CD4-positive, alpha-beta T cell treated with Interferon gamma for 1 hour (primary cell): ENCODE measurements around the gene TMEM154.

Experiments
- DNase-seq: peaks from one replicate; pipeline ENCODE4 v3.0.0-alpha.2; 2020

Gene TMEM154

DNA sequence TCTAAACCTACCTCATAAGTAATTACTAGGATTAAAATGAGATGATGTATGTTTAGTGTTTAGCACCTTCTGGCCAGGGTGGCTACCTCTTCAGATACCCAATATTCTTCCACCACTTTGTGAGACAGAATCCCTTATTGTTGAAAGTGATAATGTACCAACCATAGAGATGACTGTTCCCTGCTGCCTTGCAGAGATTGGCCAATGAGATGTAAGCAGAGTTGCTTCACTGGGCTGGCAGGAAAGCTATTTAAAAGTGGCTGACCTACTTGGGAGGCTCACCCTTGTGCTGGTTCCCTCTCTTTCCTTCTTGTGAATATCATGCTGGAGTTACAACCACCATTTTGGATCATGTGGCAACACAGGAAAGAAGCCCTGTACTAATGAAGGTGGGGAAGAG, 58.9 kb downstream of the TMEM154 start:
- no peak for DNase-seq

DNA sequence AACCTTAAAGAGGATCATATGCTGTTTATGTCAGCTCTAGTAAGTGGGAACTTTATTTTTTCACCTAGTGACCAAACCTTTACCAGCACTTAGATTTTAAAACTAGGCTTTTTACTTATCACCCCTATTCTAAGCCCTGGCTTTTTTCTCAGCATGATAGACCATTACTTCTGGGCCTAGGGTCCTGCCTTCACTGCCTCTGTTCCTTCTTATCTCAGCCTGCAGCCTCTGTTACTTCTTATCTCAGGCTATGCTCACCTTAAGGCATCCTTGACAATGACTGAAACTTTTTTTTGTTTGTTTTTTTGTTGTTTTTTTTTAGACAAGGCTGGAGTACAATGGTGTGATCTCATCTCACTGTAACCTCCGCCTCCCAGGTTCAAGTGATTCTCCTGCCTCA, 59.6 kb downstream of the TMEM154 start:
- DNase-seq: no peak

DNA sequence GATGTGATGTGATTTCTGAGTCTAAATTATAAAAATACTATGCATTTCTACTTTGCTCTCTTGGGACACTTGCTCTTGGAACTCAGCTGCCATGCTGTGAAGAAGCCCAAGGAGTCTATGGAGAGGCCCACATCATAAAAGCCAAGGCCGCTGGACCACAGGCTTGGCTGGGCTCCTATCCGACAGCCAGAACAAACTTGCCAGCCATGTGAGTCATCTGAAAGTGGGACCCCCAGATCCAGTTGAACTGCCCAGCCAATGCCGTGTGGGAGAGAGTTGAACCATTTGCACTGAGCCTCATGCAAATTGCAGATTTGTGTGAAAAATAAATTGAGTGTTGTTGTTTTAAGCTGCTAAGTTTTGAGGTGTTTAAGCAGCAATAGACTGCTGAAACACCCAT, 60.2 kb downstream of the TMEM154 start:
- DNase-seq: no peak

DNA sequence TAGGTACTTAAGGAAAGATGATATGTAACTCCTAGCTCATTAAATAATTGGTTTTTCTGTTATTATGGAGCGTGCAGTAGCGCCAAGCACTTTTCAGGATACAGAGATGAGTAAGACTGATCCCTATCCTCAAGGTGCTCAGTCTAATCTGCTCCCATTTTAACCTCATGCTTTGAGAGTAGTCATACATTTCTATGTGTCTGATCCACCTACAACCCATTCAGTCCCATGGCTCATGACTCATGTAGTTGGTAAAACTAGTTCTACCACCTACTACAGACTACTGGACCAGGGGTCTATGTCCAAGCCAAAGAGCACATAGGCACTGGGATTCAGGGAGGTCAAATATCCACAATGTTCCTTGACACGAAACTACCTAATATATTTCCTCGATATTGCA, 60.8 kb downstream of the TMEM154 start:
- no peak for DNase-seq

GRCh38 chr4:152616804-152617203, 63.0 kb downstream of the TMEM154 start:
- no peak for DNase-seq

DNA sequence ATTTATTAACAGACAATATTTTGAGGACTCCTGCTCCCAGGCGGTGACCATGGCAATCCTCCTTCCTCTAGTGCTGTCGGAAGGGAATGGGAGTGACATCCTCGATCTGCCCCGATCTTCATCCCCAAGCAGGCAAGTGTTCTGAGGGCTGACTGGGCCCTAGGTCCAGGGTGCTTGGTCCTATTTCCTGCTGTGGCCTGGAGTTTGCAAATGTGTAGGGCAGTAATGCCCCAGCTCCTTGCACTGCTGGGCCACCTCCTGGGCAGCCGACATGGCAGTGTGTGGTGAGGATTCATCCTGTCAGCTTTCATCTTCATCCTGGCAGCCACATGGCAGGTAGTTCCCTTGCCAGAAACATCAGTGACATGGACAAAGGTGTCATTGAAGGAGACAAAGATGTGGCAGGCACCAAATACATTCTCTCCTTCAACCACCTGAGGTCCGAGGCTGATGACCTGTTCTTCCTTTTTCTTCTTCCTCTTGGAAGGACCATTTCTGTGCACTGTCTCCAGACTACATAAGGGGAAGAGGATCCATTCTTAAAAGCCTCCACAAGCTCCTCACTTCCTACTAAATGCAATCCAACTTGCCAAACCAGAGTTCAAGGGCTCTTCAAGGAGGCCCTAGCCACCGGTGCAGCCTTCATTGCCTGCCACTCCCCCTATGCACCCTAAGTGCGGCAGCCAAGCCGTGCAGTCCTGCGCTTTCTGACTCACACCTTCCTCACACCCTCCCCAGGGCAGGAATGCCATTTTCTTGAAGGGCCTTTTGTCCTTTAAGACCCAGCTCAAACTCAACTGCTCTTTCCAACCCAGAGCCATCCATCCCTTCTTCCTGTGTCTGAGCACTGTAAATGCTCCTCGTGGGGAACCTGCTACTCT, 65.7 kb downstream of the TMEM154 start:
- no peak for DNase-seq

- no peak for DNase-seq
These were observed 66.4 kb downstream of the TMEM154 start for GRCh38 chr4:152613351-152613750.

GRCh38 chr4:152610131-152610530, 69.7 kb downstream of the TMEM154 start:
- no peak for DNase-seq

DNA sequence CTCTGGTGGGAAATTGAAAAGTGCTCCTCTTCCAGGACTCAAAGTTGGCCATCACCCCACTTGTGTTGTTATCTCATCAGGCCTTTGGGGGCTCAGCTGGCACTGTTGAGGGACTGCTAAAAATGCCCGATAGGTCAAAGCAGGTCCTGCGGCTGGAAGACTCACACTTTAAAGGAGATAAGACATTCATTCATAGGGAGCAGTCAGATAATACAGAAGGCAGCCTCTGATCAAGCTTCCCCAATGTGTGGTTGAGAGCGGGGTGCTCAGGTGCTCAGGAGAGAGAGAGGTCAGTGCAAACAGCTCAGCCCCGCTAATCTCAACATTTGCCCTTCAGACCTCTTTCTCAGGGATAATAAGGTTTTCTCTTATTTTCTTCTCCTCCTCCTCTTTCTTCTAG, 70.3 kb downstream of the TMEM154 start:
- no peak for DNase-seq

DNA sequence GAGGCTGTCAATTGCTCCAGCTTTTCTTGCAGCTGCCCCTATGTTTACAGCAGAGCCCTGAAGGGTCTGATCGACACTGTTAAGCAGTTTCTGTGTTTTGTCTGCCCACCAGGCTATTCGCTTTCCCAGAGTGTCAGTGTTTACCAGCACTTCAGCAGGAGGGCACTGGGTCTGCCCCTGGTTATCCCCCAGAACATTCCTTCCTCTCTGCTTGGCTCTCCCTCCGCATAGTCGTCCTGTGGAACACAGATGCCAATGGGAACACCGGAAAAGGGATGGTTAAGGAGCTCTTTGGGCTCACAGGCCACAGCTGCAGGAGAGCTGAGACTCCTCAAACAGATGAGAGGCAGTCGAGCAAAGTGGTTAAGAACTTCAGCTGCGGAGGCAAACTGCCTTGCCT, 72.6 kb downstream of the TMEM154 start:
- DNase-seq: no peak

DNA sequence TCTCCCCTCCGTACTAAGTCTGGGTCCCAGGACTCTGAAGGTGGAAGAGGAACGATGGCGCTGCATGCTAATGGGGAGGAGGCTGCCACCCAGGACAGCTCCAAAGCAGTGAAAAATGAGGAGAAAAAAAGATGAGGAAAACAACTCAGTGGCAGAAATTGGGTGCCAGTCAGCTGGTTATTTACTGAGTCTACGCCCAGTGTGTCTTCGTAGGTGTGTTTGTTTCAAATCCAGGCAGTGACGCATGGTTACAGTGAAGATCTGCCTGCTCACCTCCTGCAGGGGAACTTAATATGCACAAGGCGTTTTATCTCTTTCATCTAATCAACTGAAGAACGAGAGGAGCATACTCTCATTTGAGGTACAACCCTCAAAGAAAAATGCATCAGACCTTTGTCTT, 73.0 kb downstream of the TMEM154 start:
- DNase-seq: no peak

GRCh38 chr4:152605641-152606335, 74.0 kb downstream of the TMEM154 start:
- DNase-seq: no peak

DNA sequence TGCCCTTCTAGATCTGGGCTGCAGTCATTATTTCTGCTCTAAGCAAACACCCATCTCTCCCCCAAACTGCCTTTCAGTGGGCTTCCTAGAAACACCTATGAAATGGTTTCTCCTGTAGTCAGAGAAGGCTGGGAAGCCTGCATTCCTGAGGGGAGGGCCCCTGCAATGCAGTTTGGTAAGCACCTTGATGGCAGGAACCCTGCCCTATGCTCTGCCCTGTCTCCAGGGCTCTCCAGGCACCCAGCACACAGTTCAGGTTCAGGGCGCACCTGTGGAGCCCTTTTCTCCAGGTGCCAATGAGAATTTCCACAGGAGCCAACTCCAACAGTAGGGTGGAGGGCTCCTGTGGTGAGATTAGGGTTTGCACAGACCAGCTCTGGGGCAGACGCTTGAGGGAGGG, 74.8 kb downstream of the TMEM154 start:
- DNase-seq: no peak

DNA sequence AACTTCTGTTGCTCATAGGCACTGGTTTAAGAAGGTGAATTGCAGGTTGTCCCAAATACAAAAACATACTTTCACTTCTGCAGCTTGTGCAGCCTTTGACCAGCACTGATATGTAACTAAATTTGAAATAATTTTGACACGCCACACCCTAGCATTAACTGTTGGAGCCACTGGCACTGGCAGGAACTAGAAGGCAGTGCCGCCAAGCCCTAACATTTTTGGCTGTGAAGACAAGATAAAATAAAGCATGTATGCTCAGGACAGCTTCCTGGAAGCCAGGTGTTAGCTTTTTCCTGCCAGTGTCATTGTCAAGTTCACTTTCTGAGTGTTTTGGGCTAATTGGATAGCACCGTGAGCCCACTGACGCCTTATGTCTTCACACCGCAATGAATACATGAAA, 78.6 kb downstream of the TMEM154 start:
- no peak for DNase-seq

DNA sequence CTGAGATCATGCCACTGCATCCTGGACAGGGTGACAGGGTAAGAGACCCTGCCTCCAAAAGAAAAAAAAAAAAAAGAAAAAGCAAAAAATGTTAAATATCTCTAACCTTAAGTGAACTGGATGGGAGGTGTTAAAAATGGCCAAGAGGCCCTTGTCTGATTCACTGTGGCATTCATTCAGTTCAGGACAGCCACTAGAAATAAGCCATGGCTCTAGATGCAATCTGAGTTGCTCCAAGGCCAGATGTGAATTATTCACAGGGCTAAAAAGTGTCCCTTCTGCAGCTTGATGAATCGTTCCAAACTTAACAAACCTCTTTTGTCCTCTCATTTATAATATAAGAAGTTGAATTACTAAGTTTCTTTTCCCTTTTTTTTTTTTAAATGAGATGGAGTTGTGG, 80.2 kb downstream of the TMEM154 start:
- DNase-seq: no peak

- no peak for DNase-seq
These were observed 80.7 kb downstream of the TMEM154 start for GRCh38 chr4:152599095-152599494.

DNA sequence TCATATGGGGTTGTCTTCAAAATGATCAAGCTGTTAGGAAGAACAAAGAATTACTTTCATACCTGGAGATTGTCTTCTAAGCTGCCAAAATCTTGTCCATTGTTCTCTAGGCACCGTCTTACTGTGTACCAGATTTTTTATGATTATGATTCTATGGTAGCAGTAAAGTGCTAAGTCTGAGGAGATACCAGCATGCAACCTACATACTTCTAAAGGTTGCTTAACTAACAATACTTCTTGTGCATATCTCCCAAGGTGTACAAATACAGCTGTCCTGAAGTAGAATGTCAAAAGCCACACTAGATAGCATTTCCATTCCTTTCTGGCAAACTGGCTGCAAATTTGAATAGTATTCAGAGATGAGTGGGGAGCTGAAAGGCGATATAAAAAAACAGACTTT, 81.3 kb downstream of the TMEM154 start:
- no peak for DNase-seq

GRCh38 chr4:152594978-152595925, 84.5 kb downstream of the TMEM154 start:
- no peak for DNase-seq

DNA sequence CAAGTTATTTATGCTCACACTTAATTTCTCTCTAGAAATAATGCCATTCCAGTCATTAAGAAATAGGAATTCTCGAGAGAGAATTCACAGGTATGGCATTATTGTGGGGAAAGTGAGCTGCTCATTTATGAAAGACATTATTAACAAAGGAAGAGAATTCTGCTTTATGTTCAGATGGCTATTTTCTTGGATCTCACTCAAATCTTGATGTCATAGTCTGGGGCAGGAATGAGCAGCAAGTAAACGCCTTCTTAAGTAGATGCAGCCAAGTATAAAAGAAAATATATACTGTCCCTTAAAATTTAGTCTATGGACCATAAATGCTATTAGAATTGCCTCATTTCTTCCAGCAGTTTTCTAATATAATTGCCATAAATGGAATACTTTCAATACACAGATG, 85.7 kb downstream of the TMEM154 start:
- DNase-seq: no peak

- DNase-seq: no peak
These were observed 87.9 kb downstream of the TMEM154 start for GRCh38 chr4:152591876-152592275.

GRCh38 chr4:152591396-152591795, 88.4 kb downstream of the TMEM154 start:
- no peak for DNase-seq

DNA sequence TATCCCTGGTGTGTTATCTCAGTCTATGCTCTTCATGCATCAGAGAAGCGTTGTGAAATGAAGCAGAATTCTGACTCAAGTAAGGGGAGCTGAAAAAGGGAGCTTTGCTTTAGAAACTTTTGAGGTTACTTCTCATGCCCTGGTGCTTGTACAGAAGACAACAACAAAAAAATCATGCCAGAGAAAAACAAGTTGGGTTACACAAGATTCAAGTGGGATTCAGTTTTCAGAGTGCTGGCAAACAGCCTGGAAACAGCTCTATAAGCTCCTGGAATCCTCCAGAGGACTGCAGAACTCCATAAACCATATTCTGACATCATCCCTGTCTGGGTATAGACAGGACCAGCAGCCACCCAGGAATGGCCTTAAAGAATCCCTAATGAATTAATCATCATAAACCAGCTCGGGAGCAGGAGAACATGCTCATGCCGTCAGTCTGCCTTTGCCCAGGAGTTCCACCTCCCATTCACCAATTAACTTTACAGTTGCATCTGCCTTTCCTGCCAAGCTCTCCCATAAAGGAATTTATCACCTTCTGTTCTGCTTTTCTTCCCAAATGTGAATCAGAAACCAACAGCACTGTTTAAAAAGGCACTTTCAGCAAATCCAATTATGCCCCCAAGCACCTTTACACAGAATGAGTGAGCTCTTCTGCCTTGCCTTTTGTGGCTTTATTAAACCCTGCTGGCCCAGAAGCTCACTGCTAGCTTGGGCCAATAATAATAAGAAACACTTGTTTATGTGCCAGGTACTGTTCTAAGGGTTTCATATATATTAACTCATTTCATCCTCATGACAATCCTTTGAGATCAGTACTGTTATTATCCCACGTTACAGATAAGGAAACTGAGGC, 89.4 kb downstream of the TMEM154 start:
- DNase-seq: no peak
